Measurements from ENCODE around the gene EIF3A.

- TF ChIP-seq EZH2 (IDR thresholded peaks at IDR 0.05): no peak
- no peak for TF ChIP-seq POLR2AphosphoS5 (IDR thresholded peaks at IDR 0.05; ENCODE audit: borderline replicate concordance, low read depth, low read length)
Measured at GRCh38 chr10:119100434-119101238, 20.0 kb upstream of the EIF3A start.
